ENCODE measurements around the gene NRP1.

DNA sequence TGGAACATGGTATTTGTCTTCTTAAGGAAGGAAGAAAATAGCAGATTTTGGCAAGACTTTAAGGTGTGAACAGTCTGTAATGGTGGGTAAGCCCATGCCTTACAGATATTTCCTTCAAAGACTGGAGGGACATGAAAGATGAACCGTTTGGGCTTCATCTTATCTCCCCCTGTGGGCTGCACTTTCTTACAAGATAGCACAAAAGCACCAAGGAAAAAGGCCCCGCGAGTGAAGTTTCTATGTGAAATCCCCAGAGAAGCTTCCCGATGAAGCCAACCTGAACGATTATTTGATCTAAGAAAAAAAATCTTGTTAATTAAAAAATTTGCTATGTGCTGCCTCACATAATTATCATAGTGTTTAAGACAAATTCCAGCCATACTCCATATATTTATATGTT is 91.5 kb downstream of the NRP1 start:
- TF ChIP-seq, protein P1, sequence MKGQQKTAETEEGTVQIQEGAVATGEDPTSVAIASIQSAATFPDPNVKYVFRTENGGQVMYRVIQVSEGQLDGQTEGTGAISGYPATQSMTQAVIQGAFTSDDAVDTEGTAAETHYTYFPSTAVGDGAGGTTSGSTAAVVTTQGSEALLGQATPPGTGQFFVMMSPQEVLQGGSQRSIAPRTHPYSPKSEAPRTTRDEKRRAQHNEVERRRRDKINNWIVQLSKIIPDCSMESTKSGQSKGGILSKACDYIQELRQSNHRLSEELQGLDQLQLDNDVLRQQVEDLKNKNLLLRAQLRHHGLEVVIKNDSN (IDR thresholded peaks at IDR 0.05): no peak
- TF ChIP-seq TAF1 (IDR thresholded peaks at IDR 0.05; ENCODE audit: low read depth) (no peak), EP300 (IDR thresholded peaks at IDR 0.05; ENCODE audit: borderline replicate concordance) (no peak), CREB1 (IDR thresholded peaks at IDR 0.05; ENCODE audit: low read depth) (no peak), TCF12 (IDR thresholded peaks at IDR 0.05; ENCODE audit: low read depth) (no peak), FOXM1 (IDR thresholded peaks at IDR 0.05; ENCODE audit: borderline replicate concordance, low read depth) (no peak), YY1 (IDR thresholded peaks at IDR 0.05; ENCODE audit: low read depth) (no peak), CEBPB (IDR thresholded peaks at IDR 0.05) (no peak), RAD21 (IDR thresholded peaks at IDR 0.05; ENCODE audit: low read depth) (no peak)
- TF ChIP-seq, protein P2, sequence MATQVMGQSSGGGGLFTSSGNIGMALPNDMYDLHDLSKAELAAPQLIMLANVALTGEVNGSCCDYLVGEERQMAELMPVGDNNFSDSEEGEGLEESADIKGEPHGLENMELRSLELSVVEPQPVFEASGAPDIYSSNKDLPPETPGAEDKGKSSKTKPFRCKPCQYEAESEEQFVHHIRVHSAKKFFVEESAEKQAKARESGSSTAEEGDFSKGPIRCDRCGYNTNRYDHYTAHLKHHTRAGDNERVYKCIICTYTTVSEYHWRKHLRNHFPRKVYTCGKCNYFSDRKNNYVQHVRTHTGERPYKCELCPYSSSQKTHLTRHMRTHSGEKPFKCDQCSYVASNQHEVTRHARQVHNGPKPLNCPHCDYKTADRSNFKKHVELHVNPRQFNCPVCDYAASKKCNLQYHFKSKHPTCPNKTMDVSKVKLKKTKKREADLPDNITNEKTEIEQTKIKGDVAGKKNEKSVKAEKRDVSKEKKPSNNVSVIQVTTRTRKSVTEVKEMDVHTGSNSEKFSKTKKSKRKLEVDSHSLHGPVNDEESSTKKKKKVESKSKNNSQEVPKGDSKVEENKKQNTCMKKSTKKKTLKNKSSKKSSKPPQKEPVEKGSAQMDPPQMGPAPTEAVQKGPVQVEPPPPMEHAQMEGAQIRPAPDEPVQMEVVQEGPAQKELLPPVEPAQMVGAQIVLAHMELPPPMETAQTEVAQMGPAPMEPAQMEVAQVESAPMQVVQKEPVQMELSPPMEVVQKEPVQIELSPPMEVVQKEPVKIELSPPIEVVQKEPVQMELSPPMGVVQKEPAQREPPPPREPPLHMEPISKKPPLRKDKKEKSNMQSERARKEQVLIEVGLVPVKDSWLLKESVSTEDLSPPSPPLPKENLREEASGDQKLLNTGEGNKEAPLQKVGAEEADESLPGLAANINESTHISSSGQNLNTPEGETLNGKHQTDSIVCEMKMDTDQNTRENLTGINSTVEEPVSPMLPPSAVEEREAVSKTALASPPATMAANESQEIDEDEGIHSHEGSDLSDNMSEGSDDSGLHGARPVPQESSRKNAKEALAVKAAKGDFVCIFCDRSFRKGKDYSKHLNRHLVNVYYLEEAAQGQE (IDR thresholded peaks at IDR 0.05; ENCODE audit: low read depth): no peak
- TF ChIP-seq, protein P3, sequence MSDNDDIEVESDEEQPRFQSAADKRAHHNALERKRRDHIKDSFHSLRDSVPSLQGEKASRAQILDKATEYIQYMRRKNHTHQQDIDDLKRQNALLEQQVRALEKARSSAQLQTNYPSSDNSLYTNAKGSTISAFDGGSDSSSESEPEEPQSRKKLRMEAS (IDR thresholded peaks at IDR 0.05): no peak
